Naive B cell (primary cell): ENCODE data around the gene KTN1. TPM values are rescaled to one million over a fixed set of nuclear protein-coding genes. Genes with fewer than 3 reads are reported as not detected.

Source experiments
- ATAC-seq, 2 donors: fragments of 150-1000 bp; cut with Tn5 transposase; 2 replicates each; pipeline ENCODE4 v1.10.0; 2021; ENCODE audit warnings: low read depth in 2 of 2, mild to moderate bottlenecking in 2 of 2, moderate library complexity in 2 of 2
- DNase-seq: peaks from one replicate; pipeline ENCODE4 v3.0.0; 2022
- H3K27ac Mint-ChIP-seq, 6 donors: one replicate each; pipeline ENCODE4 v1.8.0; 2020 to 2022; ENCODE audit warnings: mild to moderate bottlenecking in 6 of 6, mixed read lengths in 6 of 6, moderate library complexity in 5 of 6, inconsistent platforms in 2 of 6
- H3K27me3 Mint-ChIP-seq, 3 donors: one replicate each; pipeline ENCODE4 v1.8.0; 2021 to 2022; ENCODE audit warnings: mixed read lengths in 3 of 3, mild to moderate bottlenecking in 1 of 3
- H3K36me3 Mint-ChIP-seq, 2 donors: one replicate each; pipeline ENCODE4 v1.8.0; 2020 to 2022; ENCODE audit warnings: mixed read lengths in 2 of 2, inconsistent platforms in 1 of 2, mild to moderate bottlenecking in 1 of 2
- H3K4me1 Mint-ChIP-seq, 3 donors: one replicate each; pipeline ENCODE4 v1.8.0; 2020 to 2022; ENCODE audit warnings: mixed read lengths in 3 of 3, inconsistent platforms in 1 of 3, mild to moderate bottlenecking in 1 of 3, moderate library complexity in 1 of 3
- H3K4me3 Mint-ChIP-seq, 8 donors: one replicate each; pipeline ENCODE4 v1.8.0; 2020 to 2022; ENCODE audit warnings: mild to moderate bottlenecking in 8 of 8, mixed read lengths in 8 of 8, moderate library complexity in 8 of 8, inconsistent platforms in 2 of 8
- H3K9me3 Mint-ChIP-seq, 7 donors: one replicate each; pipeline ENCODE4 v1.8.0; 2020 to 2022; ENCODE audit warnings: mixed read lengths in 7 of 7, mild to moderate bottlenecking in 5 of 7, inconsistent platforms in 2 of 7, moderate library complexity in 1 of 7
- polyA plus RNA-seq, 6 donors: library from polyadenylated mRNA; unstranded; fragments of 300-500 nt; fragmentation: Illumina TruSeq; gene quantifications; one replicate each; pipeline ENCODE4 v1.2.3, GENCODE V29; 2021; ENCODE audit warnings: low read depth in 6 of 6

KTN1 gene
- polyA plus RNA-seq, 6 donors from 2014 or later, result 9.2 to 47.3 (median 30.2) TPM

DNA sequence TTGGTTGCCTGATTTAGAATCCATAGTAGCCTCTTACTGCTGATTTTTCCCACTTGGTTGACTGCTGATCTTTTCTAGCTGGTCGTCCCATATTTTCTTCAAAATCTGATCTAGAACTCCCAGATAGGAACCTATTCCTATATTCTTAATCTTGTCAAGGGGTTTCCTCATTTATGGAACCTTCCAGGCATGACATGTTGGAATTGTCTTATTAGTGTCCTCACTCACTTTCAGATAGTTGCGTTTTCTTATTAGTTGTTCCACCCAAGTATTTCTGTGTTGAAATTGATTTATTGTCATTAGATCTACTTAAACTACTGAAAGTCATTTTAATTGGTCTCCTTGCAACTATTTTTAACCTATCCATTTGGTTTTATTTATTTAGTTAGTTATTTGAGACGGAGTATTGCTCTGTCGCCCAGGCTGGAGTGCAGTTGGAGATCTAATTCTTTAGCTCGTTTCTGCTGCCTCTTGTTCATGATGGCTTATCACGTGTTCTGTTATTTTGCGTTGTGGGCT is 25.0 kb downstream of the KTN1 start:
- Mint-ChIP-seq H3K4me1 (peaks cover 28 to 35% (median 29%) of the 10 kb centered on the region in 3 donors), H3K36me3 (peaks cover 0 to 4% of the 10 kb centered on the region in 2 donors), H3K27ac (no peak overlapping the region), H3K9me3 (no peaks in the 10 kb centered on the region), H3K4me3 (no peak overlapping the region), H3K27me3 (no peaks in the 10 kb centered on the region)
- ATAC-seq (no peak), DNase-seq (no peak)

GRCh38 chr14:55605793-55606192 is 25.8 kb downstream of the KTN1 start:
- DNase-seq, result no peak
- ATAC-seq, result no peak
- Mint-ChIP-seq H3K27me3 (no peaks in the 10 kb centered on the region), H3K4me1 (peaks cover 22 to 29% (median 25%) of the 10 kb centered on the region in 3 donors), H3K9me3 (no peaks in the 10 kb centered on the region), H3K27ac (no peak overlapping the region), H3K4me3 (no peak overlapping the region), H3K36me3 (peaks cover 0 to 4% of the 10 kb centered on the region in 2 donors)

- no peaks in the 10 kb centered on the region for H3K27me3 Mint-ChIP-seq
- H3K9me3 Mint-ChIP-seq, result no peaks in the 10 kb centered on the region
- DNase-seq (no peak), ATAC-seq (no peak)
- no peak overlapping the region for H3K4me3 Mint-ChIP-seq
- H3K36me3 Mint-ChIP-seq, result peaks cover 6% of the 10 kb centered on the region in 2 donors
- H3K4me1 Mint-ChIP-seq, result peaks cover 24 to 30% (median 29%) of the 10 kb centered on the region in 3 donors
- peak overlapping the region in 2 of 6 donors; percentile 28 to 81 for H3K27ac Mint-ChIP-seq
Observed at GRCh38 chr14:55607386-55607785, 27.4 kb downstream of the KTN1 start.

DNA sequence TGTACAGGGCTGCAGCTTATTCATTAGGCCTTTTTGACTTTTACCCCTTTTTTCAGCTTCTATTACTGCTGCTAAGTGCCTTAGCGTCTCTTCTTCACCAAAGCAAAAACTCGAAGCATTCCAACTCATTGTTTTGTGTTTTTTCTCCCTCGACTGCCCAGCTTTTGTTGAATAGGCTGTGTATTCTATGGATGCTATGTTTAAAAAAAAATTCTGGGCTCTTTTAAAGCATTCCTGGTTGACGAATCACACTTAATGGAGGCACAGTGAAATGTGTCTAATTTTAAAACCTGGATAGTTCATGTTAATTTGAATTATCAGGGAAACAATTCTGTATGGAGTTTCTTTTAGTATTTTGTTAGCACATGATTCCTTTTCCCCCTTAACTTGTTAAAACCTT is 29.7 kb downstream of the KTN1 start:
- Mint-ChIP-seq H3K27me3 (no peaks in the 10 kb centered on the region), H3K4me1 (peaks cover 36 to 45% (median 42%) of the 10 kb centered on the region in 3 donors), H3K4me3 (no peak overlapping the region), H3K36me3 (peaks cover 20 to 21% of the 10 kb centered on the region in 2 donors), H3K9me3 (no peaks in the 10 kb centered on the region), H3K27ac (peak overlapping the region in 1 of 6 donors; percentile 65)
- DNase-seq (no peak), ATAC-seq (no peak)

DNA sequence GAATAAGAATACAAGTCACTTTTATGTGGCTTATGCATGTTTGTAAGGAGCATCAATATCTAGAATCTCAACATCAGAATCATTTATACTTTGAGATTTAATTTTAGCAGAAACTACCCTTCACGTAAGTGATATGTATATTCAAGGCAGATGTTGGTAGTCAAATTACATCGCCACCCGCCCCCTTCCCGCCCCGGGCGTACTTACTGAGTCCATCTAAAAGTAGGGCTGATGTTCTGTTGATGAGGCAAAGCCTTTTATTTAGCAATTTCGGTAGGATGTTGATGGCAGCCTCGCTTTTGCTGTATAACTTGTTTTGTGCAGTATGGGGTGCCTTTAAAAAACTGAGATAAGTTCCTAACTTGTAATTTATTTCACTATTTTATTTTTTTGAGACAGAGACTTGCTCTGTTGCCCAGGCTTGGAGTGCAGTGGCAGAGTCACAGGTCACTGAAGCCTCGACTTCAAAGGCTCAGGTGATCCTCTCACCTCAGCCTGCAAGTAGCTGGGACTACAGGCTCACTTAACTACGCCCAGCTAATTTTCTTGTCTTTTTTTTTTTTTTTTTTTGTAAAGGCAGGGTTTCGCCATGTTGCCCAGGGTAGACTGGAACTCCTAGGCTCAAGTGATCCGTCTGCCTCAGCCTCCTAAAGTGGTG is 30.8 kb downstream of the KTN1 start:
- ATAC-seq, result no peak
- peaks cover 23 to 32% of the 10 kb centered on the region in 2 donors for H3K36me3 Mint-ChIP-seq
- H3K27me3 Mint-ChIP-seq, result no peaks in the 10 kb centered on the region
- no peaks in the 10 kb centered on the region for H3K9me3 Mint-ChIP-seq
- no peak for DNase-seq
- peaks cover 36 to 47% (median 42%) of the 10 kb centered on the region in 3 donors for H3K4me1 Mint-ChIP-seq
- H3K27ac Mint-ChIP-seq, result no peak overlapping the region
- H3K4me3 Mint-ChIP-seq, result no peak overlapping the region

GRCh38 chr14:55611859-55612258 is 31.9 kb downstream of the KTN1 start:
- no peak overlapping the region for H3K4me3 Mint-ChIP-seq
- no peaks in the 10 kb centered on the region for H3K9me3 Mint-ChIP-seq
- H3K27ac Mint-ChIP-seq, result peak overlapping the region in 1 of 6 donors; percentile 31
- DNase-seq (no peak), ATAC-seq (no peak)
- H3K4me1 Mint-ChIP-seq, result peaks cover 36 to 47% (median 36%) of the 10 kb centered on the region in 3 donors
- peaks cover 33 to 41% of the 10 kb centered on the region in 2 donors for H3K36me3 Mint-ChIP-seq
- H3K27me3 Mint-ChIP-seq, result no peaks in the 10 kb centered on the region

- H3K36me3 Mint-ChIP-seq, result peaks cover 51 to 56% of the 10 kb centered on the region in 2 donors
- peaks cover 0 to 9% (median 5%) of the 10 kb centered on the region in 7 donors for H3K9me3 Mint-ChIP-seq
- H3K4me3 Mint-ChIP-seq, result no peak overlapping the region
- no peak for ATAC-seq
- H3K27me3 Mint-ChIP-seq, result no peaks in the 10 kb centered on the region
- DNase-seq, result no peak
- H3K27ac Mint-ChIP-seq, result peak overlapping the region in 3 of 6 donors; percentile 30 to 66 (median 64)
- H3K4me1 Mint-ChIP-seq, result peaks cover 19 to 31% (median 23%) of the 10 kb centered on the region in 3 donors
Observed at GRCh38 chr14:55614304-55614703, 34.3 kb downstream of the KTN1 start.

DNA sequence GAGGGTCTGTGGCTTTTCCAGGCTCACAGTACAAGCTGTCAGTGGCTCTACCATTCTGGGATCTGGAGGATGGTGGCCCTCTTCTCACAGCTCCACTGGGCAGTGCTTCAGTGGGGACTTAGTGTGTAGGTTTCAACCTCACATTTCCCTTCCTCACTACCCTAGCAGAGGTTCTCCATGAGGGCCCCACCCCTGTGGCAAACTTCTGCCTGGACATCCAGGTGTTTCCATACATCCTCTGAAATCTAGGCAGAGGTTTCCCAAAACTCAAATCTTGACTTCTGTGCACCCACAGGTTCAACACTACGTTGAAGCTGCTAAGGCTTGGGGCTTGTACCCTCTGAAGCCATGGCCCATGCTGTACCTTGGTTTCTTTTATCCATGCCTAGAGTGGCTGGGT is 40.3 kb downstream of the KTN1 start:
- Mint-ChIP-seq H3K36me3 (peaks cover 61 to 72% of the 10 kb centered on the region in 2 donors), H3K4me1 (peaks cover 0 to 5% (median 2%) of the 10 kb centered on the region in 3 donors), H3K27ac (no peak overlapping the region)

GRCh38 chr14:55620981-55621380 is 41.0 kb downstream of the KTN1 start:
- Mint-ChIP-seq H3K4me1 (peaks cover 0 to 5% (median 2%) of the 10 kb centered on the region in 3 donors), H3K36me3 (peaks cover 61 to 65% of the 10 kb centered on the region in 2 donors), H3K9me3 (peaks cover 4 to 27% (median 18%) of the 10 kb centered on the region in 7 donors), H3K4me3 (no peak overlapping the region), H3K27me3 (no peaks in the 10 kb centered on the region), H3K27ac (peak overlapping the region in 1 of 6 donors; percentile 40)
- ATAC-seq (no peak), DNase-seq (no peak)

More for the DNA sequence above, 40.3 kb downstream of the KTN1 start:
- DNase-seq (no peak), ATAC-seq (no peak)
- no peak overlapping the region for H3K4me3 Mint-ChIP-seq
- H3K27me3 Mint-ChIP-seq, result no peaks in the 10 kb centered on the region
- peaks cover 4 to 27% (median 18%) of the 10 kb centered on the region in 7 donors for H3K9me3 Mint-ChIP-seq

GRCh38 chr14:55621391-55621790 is 41.4 kb downstream of the KTN1 start:
- H3K36me3 Mint-ChIP-seq, result peaks cover 59 to 65% of the 10 kb centered on the region in 2 donors
- DNase-seq (no peak), ATAC-seq (no peak)
- peaks cover 4 to 27% (median 18%) of the 10 kb centered on the region in 7 donors for H3K9me3 Mint-ChIP-seq
- no peak overlapping the region for H3K4me3 Mint-ChIP-seq
- H3K27ac Mint-ChIP-seq, result no peak overlapping the region
- no peaks in the 10 kb centered on the region for H3K27me3 Mint-ChIP-seq
- peaks cover 0 to 5% (median 2%) of the 10 kb centered on the region in 3 donors for H3K4me1 Mint-ChIP-seq

- ATAC-seq (no peak), DNase-seq (no peak)
- H3K4me1 Mint-ChIP-seq, result peaks cover 1 to 5% (median 2%) of the 10 kb centered on the region in 3 donors
- H3K27ac Mint-ChIP-seq, result peak overlapping the region in 3 of 6 donors; percentile 2 to 70 (median 20)
- H3K9me3 Mint-ChIP-seq, result peaks cover 4 to 14% (median 8%) of the 10 kb centered on the region in 7 donors
- H3K36me3 Mint-ChIP-seq, result peaks cover 50 to 56% of the 10 kb centered on the region in 2 donors
- H3K27me3 Mint-ChIP-seq, result no peaks in the 10 kb centered on the region
- H3K4me3 Mint-ChIP-seq, result no peak overlapping the region
Observed at GRCh38 chr14:55624913-55625312, 44.9 kb downstream of the KTN1 start.

DNA sequence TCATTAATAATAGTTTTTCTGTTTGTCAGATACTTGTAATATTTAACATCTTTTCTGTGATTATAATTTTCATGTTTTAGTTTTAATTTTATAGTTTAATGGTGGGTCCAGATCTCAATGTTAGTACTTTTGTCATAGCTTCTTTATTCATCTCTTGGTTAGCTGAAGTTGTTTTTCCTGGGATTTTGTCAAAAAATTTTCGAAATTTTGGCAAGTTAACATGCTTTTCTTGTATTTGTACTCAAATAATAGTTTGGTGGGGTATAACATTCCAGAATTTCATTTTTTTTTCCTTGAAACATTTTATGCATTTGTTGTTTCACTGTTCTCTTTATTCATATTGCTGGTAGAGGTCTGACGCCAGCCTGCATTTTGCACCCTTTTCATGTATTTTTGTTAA is 45.5 kb downstream of the KTN1 start:
- H3K27ac Mint-ChIP-seq, result no peak overlapping the region
- peaks cover 51 to 56% of the 10 kb centered on the region in 2 donors for H3K36me3 Mint-ChIP-seq
- no peak overlapping the region for H3K4me3 Mint-ChIP-seq

GRCh38 chr14:55626131-55626530 is 46.1 kb downstream of the KTN1 start:
- peak overlapping the region in 1 of 8 donors; percentile 22 for H3K4me3 Mint-ChIP-seq
- H3K27me3 Mint-ChIP-seq, result no peaks in the 10 kb centered on the region
- peaks cover 47 to 53% of the 10 kb centered on the region in 2 donors for H3K36me3 Mint-ChIP-seq
- H3K27ac Mint-ChIP-seq, result peak overlapping the region in 1 of 6 donors; percentile 30
- peaks cover 2 to 10% (median 5%) of the 10 kb centered on the region in 3 donors for H3K4me1 Mint-ChIP-seq
- peaks cover 0 to 3% (median under 1%) of the 10 kb centered on the region in 7 donors for H3K9me3 Mint-ChIP-seq
- ATAC-seq, result no peak
- no peak for DNase-seq

More for the DNA sequence above, 45.5 kb downstream of the KTN1 start:
- Mint-ChIP-seq H3K9me3 (peaks cover 4 to 8% (median 5%) of the 10 kb centered on the region in 7 donors), H3K4me1 (peaks cover 2 to 7% (median 5%) of the 10 kb centered on the region in 3 donors), H3K27me3 (no peaks in the 10 kb centered on the region)
- no peak for ATAC-seq
- DNase-seq, result no peak

DNA sequence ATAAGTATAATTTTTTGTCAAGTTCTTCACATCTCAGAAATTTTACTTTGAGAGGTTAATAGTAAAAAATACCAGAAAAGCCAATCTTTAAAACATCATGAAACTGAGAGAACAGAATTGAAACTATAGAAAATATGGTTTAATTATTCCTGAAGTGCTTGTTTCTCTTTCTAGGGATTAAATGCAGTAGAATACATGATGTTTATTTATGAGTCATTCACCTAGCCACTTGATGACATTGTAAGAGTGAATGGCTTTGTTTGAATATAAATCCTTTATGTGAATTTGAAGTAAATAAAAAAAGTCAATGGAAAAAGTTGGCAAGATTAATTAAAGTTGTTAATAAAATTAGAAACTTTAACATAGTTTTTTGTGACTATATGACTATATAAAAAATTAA is 48.4 kb downstream of the KTN1 start:
- H3K4me1 Mint-ChIP-seq, result peaks cover 0 to 10% (median 0%) of the 10 kb centered on the region in 3 donors
- ATAC-seq (no peak), DNase-seq (no peak)
- H3K36me3 Mint-ChIP-seq, result peaks cover 37 to 42% of the 10 kb centered on the region in 2 donors
- H3K27ac Mint-ChIP-seq, result no peak overlapping the region
- no peak overlapping the region for H3K4me3 Mint-ChIP-seq
- no peaks in the 10 kb centered on the region for H3K9me3 Mint-ChIP-seq
- no peaks in the 10 kb centered on the region for H3K27me3 Mint-ChIP-seq
